KG1 (cell line): Measurements from ENCODE around the gene SDF2L1.
"Not testable (repeated sequence)": the region's sequence is repeated elsewhere in the genome, so short reads cannot be mapped to it uniquely, and the experiment has no call there.

Experiments used
- DNase-seq: peaks from one replicate; lab custom pipeline; 2025; lab: John Stamatoyannopoulos, UW

SDF2L1 gene

DNA sequence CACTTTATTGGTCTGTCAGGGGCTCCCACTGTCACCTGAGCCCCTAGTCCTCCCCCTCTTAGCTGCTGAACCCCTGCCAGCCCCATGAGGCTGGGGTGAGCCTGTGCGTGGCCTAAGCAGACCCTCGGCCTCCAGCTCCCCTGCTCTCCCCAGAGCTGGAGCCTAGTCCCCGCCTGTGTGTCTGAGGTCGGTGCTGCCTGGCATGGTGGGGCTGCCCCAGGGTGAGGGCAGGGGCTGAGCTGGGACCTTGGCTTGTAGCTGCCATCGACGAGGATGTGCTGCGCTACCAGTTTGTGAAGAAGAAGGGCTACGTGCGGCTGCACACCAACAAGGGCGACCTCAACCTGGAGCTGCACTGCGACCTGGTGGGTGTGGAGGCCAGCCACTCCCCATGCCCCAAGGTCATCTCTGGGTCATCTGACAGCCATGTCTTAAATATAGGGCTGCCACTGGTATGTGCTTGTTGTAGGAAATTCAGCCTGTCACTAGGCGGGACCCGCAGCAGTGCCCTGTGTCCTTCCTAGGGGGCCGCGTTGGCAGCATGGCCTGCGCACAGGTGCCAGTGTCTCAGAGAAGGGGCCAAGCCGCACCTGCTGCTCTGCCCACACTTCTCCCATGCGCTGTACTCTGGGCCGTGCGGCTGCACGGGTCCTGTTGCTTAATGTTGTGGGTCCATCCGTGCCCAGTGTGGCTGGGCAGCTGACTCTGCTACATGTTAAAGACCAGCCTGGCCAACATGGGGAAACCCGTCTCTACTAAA is 44.7 kb downstream of the SDF2L1 start:
- DNase-seq: no peak

DNA sequence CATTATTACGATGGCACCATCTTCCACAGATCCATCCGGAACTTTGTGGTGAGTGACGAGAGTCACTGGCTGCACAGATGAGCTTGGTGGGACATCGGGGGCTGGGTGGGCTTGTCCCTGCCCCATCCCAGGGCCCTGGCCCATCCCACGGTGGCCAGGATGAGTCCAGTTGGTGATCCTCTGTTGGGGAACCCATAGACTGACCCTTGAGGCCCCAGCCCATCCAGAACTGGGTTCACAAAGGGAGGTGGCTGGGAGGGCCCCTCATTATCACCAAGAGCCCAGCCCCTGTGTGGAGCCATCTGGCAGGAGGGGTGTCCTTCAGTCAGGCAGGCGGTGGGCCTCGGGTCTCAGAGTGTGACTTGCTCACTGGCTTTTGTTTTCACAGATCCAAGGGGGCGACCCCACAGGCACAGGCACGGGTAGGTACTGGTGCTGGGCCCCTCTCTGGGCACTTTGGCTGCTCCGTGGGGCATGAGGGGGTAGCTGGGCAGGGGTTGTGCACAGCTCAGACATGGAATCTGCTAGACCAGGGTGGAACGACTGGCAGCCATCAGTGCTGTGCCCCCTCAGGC is 45.7 kb downstream of the SDF2L1 start:
- no peak for DNase-seq

DNA sequence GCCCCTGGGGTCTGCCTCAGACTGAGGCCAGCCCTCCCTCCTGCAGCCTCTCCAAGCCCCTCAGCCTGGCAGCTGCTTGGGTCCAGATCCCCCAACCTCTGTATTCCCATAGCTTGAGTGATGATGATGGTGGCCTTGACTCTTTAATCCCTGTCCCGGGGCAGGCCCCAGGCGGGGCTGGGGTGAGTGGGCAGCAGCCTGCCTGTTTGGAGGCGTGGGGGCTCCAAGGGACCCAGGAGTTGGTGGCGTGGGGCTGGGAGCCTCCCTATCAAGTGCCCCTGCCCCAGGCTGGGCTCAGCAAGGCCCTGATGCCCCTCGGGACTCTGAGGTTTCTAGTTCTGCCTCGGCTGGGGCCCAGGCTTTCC is 46.2 kb downstream of the SDF2L1 start:
- DNase-seq: no peak

DNA sequence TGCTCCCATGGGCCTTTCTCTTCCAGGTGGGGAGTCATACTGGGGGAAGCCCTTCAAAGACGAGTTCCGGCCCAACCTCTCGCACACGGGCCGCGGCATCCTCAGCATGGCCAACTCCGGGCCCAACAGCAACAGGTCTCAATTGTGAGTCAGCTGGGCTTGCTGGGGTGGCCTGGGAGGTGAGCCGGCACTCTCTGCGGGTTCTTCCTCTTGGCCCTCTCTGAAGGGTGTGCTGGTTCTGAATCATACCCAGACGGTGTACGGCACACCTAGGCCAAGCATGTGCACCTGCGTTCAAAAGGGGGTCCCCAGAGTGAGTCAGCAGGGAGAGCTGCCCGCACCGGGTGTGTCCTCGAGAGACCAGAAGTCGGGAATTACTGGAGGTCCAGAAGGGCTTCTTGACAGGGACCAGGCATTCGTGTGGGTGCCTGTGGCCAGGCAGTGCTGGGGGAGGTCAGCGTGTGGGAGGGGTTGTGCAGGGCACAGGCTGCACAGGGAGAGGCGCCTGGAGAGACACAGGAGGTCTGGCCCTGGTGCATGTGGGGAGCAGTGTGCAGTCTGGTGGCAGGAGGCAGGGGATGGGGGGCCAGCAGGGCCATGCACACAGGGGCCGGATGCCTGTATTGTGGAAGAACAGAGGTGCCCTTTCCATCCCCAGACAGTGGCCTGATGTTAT is 46.7 kb downstream of the SDF2L1 start:
- no peak for DNase-seq

DNA sequence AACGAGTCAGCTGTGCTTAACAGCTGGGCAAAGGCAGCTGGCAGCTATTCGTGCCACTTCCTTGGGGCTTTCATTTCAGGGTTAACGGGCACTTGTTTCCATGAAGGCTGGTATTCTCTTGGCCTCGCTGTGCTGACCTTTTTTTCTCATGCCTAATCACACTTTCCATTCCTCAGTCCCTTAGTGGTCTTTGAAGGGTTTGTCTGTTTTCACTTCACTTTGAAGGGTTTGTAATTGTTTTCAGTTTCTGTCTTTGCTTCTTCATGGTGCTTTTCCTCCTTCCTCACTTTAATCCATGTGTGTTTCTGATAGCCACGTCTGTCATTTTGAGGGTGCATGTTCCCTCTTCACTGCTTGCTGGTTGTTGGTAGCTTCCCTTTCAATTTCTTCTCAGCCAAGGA is 48.3 kb downstream of the SDF2L1 start:
- no peak for DNase-seq

DNA sequence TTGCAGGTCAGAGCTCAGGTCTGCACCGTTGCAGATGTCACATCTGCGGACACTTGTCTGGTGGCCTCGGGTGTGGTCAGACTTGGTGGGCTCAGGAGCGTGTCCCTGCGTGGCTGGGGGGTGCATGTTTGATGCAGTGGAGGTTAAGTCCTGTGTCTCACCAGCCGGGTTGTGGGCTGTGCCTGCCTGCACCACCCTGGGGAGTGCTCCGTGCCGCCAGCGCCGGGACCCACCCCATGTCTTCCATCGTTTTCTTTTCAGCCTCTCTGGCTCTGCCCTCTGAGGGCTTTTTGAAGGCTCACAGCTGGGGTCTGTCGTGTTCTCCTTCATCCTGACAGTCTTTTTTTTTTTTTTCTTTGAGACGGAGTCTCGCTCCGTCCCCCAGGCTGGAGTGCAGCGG is 49.7 kb downstream of the SDF2L1 start:
- no peak for DNase-seq

DNA sequence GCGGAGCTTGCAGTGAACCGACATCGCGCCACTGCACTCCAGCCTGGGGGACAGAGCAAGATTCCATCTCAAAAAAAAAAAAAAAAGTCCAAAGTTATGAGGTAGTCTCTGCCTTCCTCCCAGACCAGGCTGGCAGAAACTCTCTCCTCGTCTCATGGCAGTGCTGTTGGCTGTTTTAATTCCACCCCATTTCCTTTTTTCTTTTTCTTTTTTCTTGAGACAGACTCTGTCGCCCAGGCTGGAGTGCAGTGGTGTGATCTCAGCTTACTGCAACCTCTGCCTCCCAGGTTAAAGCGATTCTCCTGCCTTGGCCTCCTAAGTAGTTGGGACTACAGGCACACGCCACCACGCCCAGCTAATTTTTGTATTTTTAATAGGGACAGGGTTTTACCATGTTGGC is 50.8 kb downstream of the SDF2L1 start:
- not testable (repeated sequence) for DNase-seq

DNA sequence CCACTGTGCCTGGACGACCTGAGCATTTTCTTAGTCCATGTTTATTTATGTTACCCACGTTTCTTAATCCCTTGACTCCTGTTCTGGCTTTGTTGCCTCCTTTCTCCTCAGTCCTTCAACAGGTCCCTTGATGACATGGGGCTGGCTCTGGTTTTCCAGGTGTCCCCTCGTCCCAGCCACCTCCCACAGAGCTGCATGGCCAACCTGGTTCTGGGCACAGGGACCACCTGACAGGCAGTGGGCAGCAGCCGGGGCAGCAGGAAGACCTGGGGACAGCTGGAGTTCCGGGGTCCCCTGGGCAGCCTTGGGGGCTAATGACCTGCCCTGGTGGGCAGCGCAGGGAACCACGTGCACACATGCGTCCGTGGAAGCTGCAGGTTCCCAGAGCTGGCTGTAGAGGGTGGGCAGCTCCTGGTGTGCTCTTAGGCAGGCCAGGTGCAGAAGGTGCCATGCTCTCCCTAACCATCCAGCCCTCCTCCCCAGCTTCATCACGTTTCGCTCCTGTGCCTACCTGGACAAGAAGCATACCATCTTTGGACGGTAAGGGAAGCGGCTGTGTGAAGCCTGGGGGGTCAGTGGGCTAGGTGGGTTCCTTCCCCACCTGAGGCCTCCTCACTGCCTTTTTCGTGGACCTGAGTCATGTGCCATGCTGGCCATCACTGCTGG is 51.4 kb downstream of the SDF2L1 start:
- no peak for DNase-seq
